Suppressor macrophage (primary cell): ENCODE data around the gene ZNG1C.
"Not testable (repeated sequence)": the region's sequence is repeated elsewhere in the genome, so short reads cannot be mapped to it uniquely, and the experiment has no call there.

Experiments used
- DNase-seq, 4 experiments: peaks; one replicate each; pipeline ENCODE4 v3.0.0-alpha.2; 2020 to 2022

Gene ZNG1C

DNA sequence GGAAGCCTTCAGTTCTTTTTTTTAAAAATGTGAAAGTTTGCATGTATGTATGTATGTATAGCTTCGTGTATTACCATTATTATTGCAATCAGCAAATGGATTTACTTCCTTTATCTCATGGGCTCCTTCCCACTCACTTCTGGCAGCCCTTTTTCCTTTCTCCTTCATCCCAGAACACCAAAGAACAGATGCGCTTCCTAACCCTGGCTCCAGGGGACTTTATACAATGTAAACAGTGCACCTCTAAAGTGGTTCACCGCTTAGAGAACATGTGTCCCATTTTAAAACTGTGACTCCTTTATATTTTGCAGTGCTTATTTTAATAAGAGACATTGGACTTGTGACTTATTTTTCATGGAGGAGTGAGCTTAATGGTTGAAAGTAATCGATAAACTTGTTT lies 101.5 kb downstream of the ZNG1C start:
- DNase-seq = not testable (repeated sequence)

DNA sequence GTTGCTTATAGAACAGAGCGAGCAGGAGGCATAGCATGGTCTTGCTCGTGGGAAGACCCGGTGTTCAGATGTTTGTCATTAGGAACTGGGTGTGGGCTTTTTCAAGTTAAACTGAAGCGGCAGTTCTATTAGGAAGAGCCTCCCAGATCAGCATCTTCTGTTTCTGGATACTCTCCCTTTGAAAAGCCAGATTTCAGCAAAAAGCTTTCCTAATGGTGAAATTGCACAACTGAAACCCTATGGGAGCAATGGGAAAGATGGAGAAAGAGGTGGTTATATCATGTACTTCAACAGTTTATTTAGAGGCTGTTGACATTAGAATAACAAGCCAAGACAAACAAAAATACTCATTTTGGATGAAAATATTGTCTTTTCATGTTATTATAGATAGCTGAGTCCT lies 102.2 kb downstream of the ZNG1C start:
- not testable (repeated sequence) for DNase-seq
